Measurements from ENCODE around the gene PSG5.
"Not testable (repeated sequence)": the region's sequence is repeated elsewhere in the genome, so short reads cannot be mapped to it uniquely, and the experiment has no call there.

Gene PSG5

DNA sequence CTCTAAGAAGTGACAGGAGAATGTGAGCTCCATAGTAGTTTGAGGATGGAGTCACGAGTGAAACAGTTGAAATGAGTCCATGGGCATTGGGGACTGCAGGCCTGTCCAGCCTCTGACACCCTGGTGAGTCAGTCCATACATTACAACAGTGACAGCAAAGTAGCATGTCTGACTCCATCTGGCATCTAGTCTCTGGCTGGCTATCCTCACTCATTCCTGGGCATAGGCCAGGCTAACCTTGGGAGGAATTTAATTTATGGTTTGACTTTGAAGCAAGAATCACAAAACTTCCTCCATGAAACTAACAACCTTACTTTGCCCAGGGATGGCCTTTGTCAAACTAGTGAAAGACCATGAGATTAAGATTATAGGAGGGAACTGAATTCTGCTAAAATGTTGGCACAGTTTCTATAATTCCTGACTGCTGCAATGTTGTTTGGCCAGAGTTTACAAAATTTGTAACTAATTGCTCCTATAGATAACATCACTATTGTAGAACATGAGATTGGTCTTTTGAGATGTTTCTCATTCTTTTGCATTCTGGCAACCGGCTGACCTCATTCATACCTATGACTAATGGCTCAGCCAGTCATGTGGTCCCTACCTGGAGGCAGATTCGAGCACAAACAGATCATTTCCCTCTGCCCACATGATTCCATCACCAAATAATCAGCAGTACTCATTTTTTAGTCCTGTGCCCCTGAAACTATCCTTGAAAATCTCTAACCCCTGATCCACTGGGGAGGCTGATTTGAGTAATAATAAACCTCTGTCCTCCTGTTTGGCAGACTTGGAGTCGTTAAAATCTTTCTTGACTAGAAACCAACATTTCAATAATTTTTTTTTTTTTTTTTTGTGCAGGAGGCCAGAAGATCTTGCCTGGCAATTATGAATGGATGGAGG, 4.2 kb downstream of the PSG5 start:
- DNase-seq (ENCODE audit: low read depth) = peak; percentile 95

DNA sequence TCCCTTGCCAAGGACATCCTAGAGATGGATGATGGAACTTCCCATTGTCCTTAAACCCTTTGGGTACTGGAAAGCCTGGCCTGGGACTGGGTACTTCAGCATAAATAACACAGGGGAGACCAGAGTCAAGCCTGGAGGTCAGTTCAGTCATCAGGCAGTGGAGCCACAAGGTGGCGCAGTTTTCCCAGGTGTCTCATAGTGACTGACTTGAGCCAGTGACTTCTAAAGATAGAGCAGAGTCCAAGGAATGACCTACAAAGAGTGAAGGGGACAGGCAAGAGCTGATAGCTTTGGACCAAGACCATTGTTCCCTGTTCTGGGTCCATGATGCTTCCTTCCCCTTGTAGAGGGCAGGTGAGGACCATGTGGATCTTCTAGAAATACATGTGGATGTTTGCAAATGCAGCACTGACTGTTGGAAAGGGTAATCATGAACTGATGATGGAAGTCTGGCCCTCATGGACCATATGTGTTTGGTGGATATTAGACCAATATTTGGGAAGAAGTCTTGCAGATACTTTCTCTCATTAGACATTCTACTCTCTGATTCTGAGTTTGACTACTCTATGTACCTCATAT, 6.7 kb downstream of the PSG5 start:
- peak; percentile 10 for DNase-seq (ENCODE audit: low read depth)

DNA sequence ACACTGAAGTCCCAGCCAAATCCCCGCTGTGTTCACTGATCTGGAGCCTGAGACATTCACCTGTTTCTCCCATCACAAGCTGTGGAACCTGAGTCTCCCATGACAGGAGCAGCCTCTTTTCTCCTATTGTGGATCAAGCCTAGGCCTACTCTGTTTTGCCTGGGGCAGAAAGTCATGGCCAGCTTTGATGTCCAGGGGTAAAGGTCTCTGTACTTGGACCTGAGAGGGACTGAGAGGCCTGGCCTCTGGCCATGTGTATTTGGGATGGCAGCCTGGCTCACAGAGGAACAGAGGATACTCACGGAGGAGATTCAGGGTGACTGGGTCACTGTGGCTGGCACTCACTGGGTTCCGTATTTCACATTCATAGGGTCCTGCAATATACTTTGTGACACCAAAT, 7.8 kb downstream of the PSG5 start:
- DNase-seq (ENCODE audit: low read depth) = not testable (repeated sequence)

DNA sequence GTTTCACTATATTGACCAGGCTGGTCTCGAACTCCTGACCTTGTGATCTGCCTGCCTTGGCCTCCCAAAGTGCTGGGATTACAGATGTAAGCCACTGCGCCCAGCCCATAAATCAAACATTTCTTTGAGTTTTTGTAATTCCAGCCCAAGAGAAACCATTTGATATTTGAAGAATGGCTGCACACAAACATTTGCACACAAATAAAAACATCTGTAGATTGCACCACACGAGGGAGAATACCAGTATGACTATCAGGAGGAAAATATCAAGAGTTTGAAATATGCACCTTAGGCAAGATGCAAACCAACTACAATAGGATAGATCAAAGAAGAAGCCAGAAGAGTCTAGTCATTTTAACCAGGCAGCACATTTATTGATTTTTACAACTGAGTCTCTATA, 20.4 kb downstream of the PSG5 start:
- not testable (repeated sequence) for DNase-seq (ENCODE audit: low read depth)

DNA sequence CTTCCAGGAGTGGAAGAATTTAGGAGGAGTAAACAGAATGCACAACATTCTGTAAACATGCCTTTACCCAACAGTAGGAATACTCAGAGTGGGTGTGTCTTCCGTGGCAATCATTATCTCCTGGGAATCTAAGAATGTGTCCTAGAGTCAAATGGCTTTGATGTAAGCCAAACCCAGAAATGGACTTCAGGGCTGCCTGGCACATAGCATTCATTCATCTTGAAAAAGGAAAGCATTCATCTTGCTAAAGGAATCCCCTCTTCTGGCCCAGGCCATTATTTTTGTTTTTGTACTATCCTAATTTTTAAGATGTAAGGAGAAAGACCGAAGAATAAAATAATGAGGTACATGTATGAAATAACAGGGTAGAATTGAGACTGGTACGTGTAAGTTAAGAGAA, 23.2 kb downstream of the PSG5 start:
- DNase-seq (ENCODE audit: low read depth) = not testable (repeated sequence)

DNA sequence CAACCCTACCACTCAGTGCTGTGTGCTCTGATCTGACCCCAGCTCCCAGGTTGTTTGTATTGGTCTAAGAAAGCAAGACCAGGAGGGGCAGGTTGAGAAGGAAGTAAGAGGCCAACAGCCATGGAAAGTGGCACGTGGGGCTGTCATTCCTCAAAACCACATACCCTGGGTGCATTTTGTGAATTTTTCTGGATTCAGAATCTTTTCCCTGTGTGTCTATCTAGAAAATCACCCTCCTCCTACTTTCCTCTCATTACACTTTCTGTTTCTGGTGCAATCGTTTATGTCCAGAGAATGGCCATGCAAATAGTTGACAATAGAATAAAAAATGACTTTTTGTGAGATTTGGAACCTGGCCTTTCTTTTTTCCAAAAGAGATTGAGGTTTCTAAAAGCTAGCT, 24.1 kb downstream of the PSG5 start:
- DNase-seq (ENCODE audit: low read depth) = not testable (repeated sequence)

DNA sequence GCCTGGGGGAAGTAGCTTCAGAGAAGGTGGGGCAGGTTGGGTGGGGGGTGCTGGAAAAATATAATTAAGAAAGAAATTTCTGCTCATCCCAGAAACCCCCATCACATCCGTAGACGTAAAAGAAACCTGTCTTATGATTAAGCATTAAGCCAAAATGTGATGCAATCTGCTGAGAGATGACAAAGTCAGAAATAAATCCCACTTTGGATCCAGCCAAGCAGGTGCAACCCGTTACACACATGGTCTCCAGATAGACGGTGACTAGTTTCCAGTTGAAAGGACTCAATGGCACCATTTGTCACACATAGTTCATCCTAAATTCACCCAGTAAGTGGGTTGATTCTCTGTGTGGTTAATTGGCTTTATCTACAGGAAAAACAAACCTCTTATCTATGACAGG, 34.1 kb downstream of the PSG5 start:
- DNase-seq (ENCODE audit: low read depth) = no peak

DNA sequence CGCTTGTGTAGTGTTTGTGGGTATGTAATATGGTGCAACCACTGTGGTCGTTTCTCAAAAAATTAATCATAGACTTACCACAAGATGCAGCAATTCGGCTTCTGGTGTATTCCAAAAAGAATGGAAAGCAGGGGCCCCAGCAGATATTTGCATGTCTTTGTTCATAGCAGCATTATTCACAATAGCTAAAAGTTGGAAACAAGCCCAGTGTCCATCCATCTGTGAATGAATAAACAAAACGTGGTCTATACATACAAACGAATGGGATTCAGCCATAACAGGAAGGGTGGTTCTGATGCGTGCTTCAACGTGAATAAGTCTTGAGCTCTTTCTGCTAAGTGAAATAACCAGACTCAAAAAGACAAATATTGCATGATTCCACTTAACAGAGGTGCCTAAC, 36.5 kb downstream of the PSG5 start:
- peak; percentile 70 for DNase-seq (ENCODE audit: low read depth)

DNA sequence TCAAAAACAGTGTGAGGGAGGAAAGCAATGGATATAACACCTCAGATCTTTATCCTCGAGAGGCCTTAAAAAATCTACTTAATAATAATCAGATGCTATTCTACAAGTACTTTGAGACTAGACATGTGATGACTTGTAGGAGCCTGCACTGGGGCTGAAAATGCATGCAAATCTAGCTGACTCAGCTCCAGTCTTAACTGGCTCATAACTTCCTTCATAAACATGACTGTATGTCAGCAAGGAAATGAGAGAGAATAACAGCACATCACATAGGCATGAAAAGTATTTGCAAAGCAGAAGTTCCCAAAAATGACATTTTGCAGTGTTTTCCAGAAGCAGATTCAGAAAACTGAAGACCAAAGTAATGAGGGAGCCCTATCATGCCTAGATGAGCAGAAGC, 38.1 kb downstream of the PSG5 start:
- peak; percentile 75 for DNase-seq (ENCODE audit: low read depth)

DNA sequence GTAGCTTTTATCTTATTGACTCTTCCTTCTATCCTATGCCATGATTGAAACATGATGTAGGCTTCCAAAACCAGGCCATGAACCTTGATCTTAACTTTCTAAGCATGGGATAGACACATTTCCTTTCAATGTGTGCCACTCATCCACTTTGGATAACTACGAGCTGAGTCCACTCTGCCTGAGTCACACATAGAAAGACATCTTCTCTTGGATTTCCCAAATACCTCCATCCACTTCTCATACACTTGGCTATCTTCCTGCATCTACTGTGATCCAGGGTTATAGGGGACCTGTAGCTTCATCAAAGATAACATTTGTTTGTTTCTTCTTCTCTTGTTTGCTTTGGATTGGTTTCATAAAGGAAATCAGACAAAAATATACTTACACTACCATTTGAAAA, 44.6 kb downstream of the PSG5 start:
- peak; percentile 71 for DNase-seq (ENCODE audit: low read depth)

DNA sequence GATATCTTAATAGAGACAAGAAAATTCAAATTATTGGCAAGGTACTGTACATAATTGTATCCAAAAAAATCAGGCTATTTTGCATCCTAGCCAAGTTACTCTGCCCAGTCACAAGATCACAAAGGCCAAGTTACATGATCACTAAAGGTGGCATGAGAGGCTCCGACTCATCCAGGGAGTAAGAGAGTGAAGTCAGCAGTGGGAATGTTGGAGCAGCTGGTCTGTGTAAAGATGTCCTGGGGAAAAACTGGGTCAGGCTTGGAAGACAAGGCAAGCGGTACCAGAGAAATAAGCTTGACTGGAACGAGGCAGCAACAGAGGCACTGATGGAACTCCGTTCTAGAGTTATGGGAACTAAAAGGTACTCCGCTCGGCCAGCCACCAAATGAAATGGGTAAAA, 53.6 kb downstream of the PSG5 start:
- DNase-seq (ENCODE audit: low read depth) = peak; percentile 68

DNA sequence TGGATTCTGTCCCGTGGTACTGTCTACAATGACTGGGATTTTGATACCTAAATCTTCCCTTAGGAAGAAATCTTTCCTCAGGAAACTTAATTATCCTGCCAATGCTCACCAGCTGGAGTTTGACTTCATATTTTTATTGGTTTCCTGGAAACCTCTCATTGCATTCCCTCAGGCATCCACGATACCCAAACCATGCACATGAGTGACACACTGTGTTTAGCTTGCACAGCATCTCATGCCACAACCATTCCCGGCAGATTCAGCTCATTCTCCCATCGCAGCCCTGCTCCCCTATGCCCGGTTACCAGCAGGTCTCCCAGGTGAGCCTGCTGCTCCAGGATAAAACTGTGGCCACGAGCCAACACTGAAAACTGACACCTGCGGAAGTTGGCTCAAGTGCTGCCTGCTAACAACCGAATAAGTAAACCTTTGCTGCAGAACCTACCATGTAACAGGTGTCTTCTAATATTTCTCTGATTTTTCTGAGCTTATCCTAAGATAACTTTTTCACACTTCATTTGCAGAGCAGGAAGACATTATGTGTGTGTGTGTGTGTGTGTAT, 55.0 kb downstream of the PSG5 start:
- not testable (repeated sequence) for DNase-seq (ENCODE audit: low read depth)

DNA sequence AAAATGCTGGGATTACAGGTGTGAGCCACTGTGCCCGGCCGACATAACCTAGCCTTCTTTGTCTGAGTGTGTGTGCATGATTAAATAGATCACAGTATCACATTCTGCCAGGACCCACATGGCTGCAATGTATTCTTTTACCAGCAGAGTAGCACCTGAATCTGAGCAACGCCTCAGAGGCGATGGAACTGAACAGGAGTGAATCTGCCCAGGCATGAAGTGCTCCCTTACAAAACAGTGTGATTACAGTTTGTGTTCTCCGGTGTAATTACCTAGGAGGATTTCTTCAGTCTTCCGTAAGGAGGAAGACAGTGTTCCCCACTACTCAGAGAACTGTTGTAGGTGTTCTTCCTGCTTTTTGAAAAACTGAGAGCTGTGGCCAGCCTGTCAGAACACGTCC, 57.1 kb downstream of the PSG5 start:
- DNase-seq (ENCODE audit: low read depth) = not testable (repeated sequence)

DNA sequence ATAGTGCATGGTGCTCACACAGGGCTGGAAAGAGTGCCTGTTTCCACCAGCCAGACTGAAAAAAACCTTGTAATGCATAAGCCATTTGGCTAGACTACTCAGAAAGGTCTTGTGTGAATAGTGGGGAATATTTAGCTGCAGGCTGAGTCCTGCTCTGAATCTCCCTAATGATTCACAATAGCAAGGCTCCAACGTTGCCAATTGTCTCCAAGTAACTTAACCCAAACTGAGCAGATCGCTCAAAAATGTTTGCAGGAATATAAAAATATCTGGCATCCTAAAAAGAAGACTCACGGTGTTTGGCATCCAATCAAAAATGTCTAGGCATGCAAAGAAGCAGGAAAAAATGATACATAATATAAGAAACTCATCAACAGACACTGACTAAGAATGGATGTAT, 59.0 kb downstream of the PSG5 start:
- peak; percentile 97 for DNase-seq (ENCODE audit: low read depth)

DNA sequence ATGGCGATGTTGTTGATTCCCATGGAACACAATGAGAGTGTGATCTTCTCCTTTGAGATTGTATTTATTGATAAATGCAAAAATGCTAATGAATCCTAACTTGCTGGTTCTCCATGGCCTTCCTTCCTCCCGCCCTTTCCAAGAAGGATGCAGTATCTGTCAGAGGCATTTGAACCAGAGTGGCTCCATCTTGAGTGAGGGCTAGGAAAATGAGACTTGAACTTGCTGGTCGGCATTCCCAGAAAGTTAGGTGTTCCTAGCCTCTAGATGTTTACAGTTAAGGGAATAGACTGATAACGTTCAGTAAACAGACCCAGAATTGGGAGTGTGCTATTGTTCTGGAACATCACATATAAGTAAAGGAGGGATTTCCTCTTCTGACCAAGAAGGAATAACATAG, 59.6 kb downstream of the PSG5 start:
- no peak for DNase-seq (ENCODE audit: low read depth)

DNA sequence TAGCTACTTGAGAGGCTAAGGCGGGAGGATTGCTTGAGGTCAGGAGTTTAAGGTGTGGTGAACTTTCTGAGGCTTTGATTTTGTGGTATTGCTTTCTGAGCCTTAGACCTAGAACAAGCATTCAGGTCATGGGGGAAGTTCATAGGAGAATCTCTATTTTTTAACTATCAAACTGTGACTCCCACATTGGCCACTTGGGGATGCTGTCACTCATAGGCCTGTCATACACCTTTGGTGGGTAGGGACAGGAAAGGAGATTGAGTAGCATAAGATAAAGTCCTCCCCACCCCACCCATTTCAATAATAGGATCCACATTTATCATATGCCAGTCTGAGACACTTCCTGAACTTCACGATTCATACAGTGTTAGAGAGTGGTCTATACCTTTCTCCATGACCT, 62.0 kb downstream of the PSG5 start:
- DNase-seq (ENCODE audit: low read depth) = peak; percentile 13

DNA sequence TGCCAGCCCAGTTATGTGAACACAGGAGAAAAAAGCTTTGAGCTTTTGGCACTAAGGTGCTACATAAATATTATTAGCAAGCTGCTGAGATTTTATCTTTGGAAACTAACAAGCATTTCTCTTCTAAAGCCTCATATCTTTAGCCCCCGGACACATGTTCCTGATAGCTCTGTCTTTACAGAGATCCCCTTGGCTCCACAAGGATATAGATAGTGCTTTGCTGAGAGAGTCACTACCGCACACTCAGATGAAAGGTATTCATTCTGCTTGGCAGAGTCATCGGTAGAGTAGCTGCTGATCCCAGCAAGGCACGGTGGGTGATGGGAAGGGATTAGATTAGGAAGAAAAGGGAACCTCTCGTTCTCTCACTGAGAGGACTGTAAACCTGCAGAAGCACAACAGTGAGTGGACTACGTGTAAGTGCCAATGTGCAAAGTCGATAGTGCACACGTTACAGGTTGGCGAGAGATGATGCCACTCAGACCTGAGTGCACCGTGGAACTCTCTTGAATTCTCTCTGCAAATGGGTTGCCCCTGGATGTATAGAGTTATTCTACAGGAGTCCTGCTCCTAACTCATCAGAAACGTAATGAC, 65.8 kb downstream of the PSG5 start:
- peak; percentile 96 for DNase-seq (ENCODE audit: low read depth)

DNA sequence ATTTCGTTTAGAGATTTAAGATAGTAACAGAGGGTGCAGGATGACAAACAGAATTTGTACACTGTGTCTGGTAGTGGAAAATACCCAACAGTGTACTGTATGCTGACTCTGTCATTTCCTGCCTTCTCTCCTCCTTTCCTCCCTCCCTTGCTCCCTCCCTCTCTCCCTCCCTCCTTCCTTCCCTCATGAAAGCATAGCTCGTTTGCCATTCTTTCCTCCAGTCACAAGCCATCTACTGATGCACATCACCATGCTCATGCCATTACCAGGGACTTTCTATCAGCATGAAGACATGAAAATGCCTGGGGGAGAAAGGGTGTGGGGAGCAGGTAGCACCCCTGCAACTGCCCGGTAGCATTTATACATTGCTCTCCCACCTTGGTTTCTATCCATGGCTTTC, 66.8 kb downstream of the PSG5 start:
- DNase-seq (ENCODE audit: low read depth) = peak; percentile 48

Data from ELR (cell line).